MCF 10A (cell line): ENCODE measurements around the gene TECR. TPM values are rescaled to one million over a fixed set of nuclear protein-coding genes. Genes with fewer than 3 reads are reported as not detected.

ENCODE experiments used
- BruUV-seq: library from RNA; stranded (reverse); fragments of 400-500 nt; replicated peaks from 2 replicates; lab custom pipeline; 2021; lab: Mats Ljungman, UMichigan
- CTCF ChIA-PET: fragments of 300-600 bp; sonication (Branson Sonifier 250); formaldehyde crosslinking; extraction: SDS; loops from one replicate; lab custom pipeline; 2021; ENCODE audit warnings: antibody characterized with exemption, inconsistent platforms; lab: Yijun Ruan, JAX
- POLR2A ChIA-PET: fragments of 300-600, 350-650 bp; sonication (Branson Sonifier 250); formaldehyde crosslinking; extraction: SDS; loops from one replicate; lab custom pipeline; 2020; ENCODE audit warnings: antibody characterized with exemption, inconsistent platforms; lab: Yijun Ruan, JAX
- DNase-seq: peaks from one replicate; pipeline ENCODE4 v3.0.0-alpha.2; 2018; ENCODE audit not compliant: unreplicated experiment
- H3K27ac Mint-ChIP-seq: one replicate; pipeline ENCODE4 v1.8.0; 2022; ENCODE audit warnings: mild to moderate bottlenecking, low read depth, mixed read lengths; ENCODE audit not compliant: unreplicated experiment
- H3K27me3 Mint-ChIP-seq: one replicate; pipeline ENCODE4 v1.8.0; 2022; ENCODE audit warnings: mixed read lengths; ENCODE audit not compliant: insufficient read depth, unreplicated experiment
- H3K36me3 Mint-ChIP-seq: one replicate; pipeline ENCODE4 v1.8.0; 2022; ENCODE audit warnings: mild to moderate bottlenecking, moderate library complexity, mixed read lengths; ENCODE audit not compliant: insufficient read depth, unreplicated experiment
- H3K4me1 Mint-ChIP-seq: one replicate; pipeline ENCODE4 v1.8.0; 2022; ENCODE audit warnings: mixed read lengths; ENCODE audit not compliant: insufficient read depth, unreplicated experiment
- H3K4me3 Mint-ChIP-seq: one replicate; pipeline ENCODE4 v1.8.0; 2022; ENCODE audit warnings: mild to moderate bottlenecking, moderate library complexity, mixed read lengths; ENCODE audit not compliant: unreplicated experiment
- H3K9me3 Mint-ChIP-seq: one replicate; pipeline ENCODE4 v1.8.0; 2022; ENCODE audit warnings: mixed read lengths; ENCODE audit not compliant: unreplicated experiment
- CTCF ChIP-seq: fragments of 200-600 bp; IDR thresholded peaks from one replicate; pipeline ENCODE4 v1.8.0; 2022; ENCODE audit warnings: antibody characterized with exemption, mild to moderate bottlenecking; ENCODE audit not compliant: unreplicated experiment
- intact Hi-C: fragments of 100-400 bp; cut with micrococcal nuclease; formaldehyde crosslinking; loops from 2 replicates; pipeline ENCODE4 v1.14.1; 2022
- total RNA-seq: library from RNA; stranded (reverse); gene quantifications from 2 replicates; pipeline ENCODE4 v1.2.3, GENCODE V29; 2022

The TECR gene
- total RNA-seq, 1 experiment from 2014 or later, result 106 TPM

- peaks cover 15% of the 10 kb centered on the region for H3K4me1 Mint-ChIP-seq
- no peaks in the 10 kb centered on the region for H3K27me3 Mint-ChIP-seq
- no peak for TF ChIP-seq CTCF
- no peaks in the 10 kb centered on the region for H3K36me3 Mint-ChIP-seq
- no peak overlapping the region for H3K27ac Mint-ChIP-seq
- CTCF ChIA-PET, result interaction anchor here (0.6 kb wide), 1 partner anchor 237 kb away, joined by 3 read pairs; no protein-coding TSS in a partner anchor
- no peak for DNase-seq
- H3K4me3 Mint-ChIP-seq, result no peak overlapping the region
- H3K9me3 Mint-ChIP-seq, result no peaks in the 10 kb centered on the region
- no TSS peak for BruUV-seq
- POLR2A ChIA-PET, result no interaction called here
- intact Hi-C loops, result no loop called here
These were observed 37.3 kb downstream of the TECR start for GRCh38 chr19:14566712-14567077.

GRCh38 chr19:14567079-14567478 is 37.7 kb downstream of the TECR start:
- BruUV-seq, result no TSS peak
- no peaks in the 10 kb centered on the region for H3K9me3 Mint-ChIP-seq
- CTCF ChIA-PET, result interaction anchor here (0.6 kb wide), 3 partner anchors 209 to 1012 kb away, joined by 3 to 4 read pairs (median 3); no protein-coding TSS in a partner anchor
- DNase-seq, result no peak
- no peak for TF ChIP-seq CTCF
- H3K4me3 Mint-ChIP-seq, result no peak overlapping the region
- intact Hi-C loops, result no loop called here
- no peak overlapping the region for H3K27ac Mint-ChIP-seq
- H3K4me1 Mint-ChIP-seq, result peaks cover 11% of the 10 kb centered on the region
- no peaks in the 10 kb centered on the region for H3K27me3 Mint-ChIP-seq
- POLR2A ChIA-PET, result interaction anchor here (1.2 kb wide), 1 partner anchor 61 kb away, joined by 3 read pairs; no protein-coding TSS in a partner anchor
- H3K36me3 Mint-ChIP-seq, result no peaks in the 10 kb centered on the region

GRCh38 chr19:14570864-14571527 is 41.6 kb downstream of the TECR start:
- H3K4me1 Mint-ChIP-seq, result peaks cover 11% of the 10 kb centered on the region
- H3K27ac Mint-ChIP-seq, result peak overlapping the region; percentile 78
- no peaks in the 10 kb centered on the region for H3K36me3 Mint-ChIP-seq
- TF ChIP-seq CTCF, result no peak
- no peaks in the 10 kb centered on the region for H3K9me3 Mint-ChIP-seq
- no TSS peak for BruUV-seq
- H3K27me3 Mint-ChIP-seq, result no peaks in the 10 kb centered on the region
- CTCF ChIA-PET, result interaction anchor here (0.5 to 6.3 kb wide), 9 partner anchors 9 to 468 kb away, joined by 3 to 146 read pairs (median 4); partner anchors contain the start of genes OR7A17 and ZNF333
- peak overlapping the region; percentile 94 for H3K4me3 Mint-ChIP-seq
- intact Hi-C loops, result loop anchor here (5.0 kb wide), 2 partner anchors 301 to 456 kb away; no protein-coding TSS in a partner anchor
- no peak for DNase-seq
- POLR2A ChIA-PET, result interaction anchor here (0.6 to 4.0 kb wide), 11 partner anchors 9 to 685 kb away, joined by 3 to 41 read pairs (median 6); partner anchors contain the start of genes ASF1B, DNAJB1 and ZNF333
